CD4-positive, alpha-beta T cell (primary cell): ENCODE measurements around the gene SPRR4. TPM values are rescaled to one million over a fixed set of nuclear protein-coding genes. Genes with fewer than 3 reads are reported as not detected.

Experiments
- ATAC-seq: fragments of 200-7000 bp; cut with Tn5 transposase; one replicate; pipeline ENCODE4 v1.10.0; 2022; ENCODE audit warnings: mild to moderate bottlenecking; ENCODE audit not compliant: poor library complexity
- CTCF ChIA-PET: fragments of 350-600 bp; sonication (Branson Sonifier 250); formaldehyde crosslinking; loops from one replicate; lab custom pipeline; 2021; ENCODE audit warnings: antibody characterized with exemption, inconsistent platforms; lab: Charles Lee
- POLR2A ChIA-PET: fragments of 350-600 bp; sonication (Branson Sonifier 250); formaldehyde crosslinking; loops from one replicate; lab custom pipeline; 2021; ENCODE audit warnings: antibody characterized with exemption, inconsistent platforms; lab: Charles Lee
- DNase-seq, 14 experiments: peaks; one replicate each; pipeline ENCODE4 v3.0.0-alpha.2; 2013 to 2020; ENCODE audit warnings: mixed read lengths in 2 of 14
- H3K27ac ChIP-seq, 2 donors: one replicate each; pipeline versions ENCODE4 v1.5.1 to v1.7.0; 2013; ENCODE audit warnings: low read length in 2 of 2, low read depth in 1 of 2, mild to moderate bottlenecking in 1 of 2
- H3K27me3 ChIP-seq, 2 experiments: 1 replicate in 1 of 2; 2 replicates in 1 of 2; pipeline versions ENCODE4 v1.6.1 to v1.7.0; 2013; ENCODE audit warnings: low read length in 2 of 2, control low read depth in 1 of 2, mild to moderate bottlenecking in 1 of 2, moderate library complexity in 1 of 2; ENCODE audit not compliant: insufficient read depth in 2 of 2, control insufficient read depth in 1 of 2
- H3K36me3 ChIP-seq: one replicate; pipeline ENCODE4 v1.6.1; 2013; ENCODE audit warnings: low read length, control low read depth; ENCODE audit not compliant: insufficient read depth
- H3K4me1 ChIP-seq: one replicate; pipeline ENCODE4 v1.6.1; 2013; ENCODE audit warnings: low read length, control low read depth; ENCODE audit not compliant: insufficient read depth
- H3K4me3 ChIP-seq: one replicate; pipeline ENCODE4 v1.5.1; 2013; ENCODE audit warnings: mild to moderate bottlenecking, low read length, moderate library complexity
- H3K9me3 ChIP-seq, 2 experiments: 1 replicate in 1 of 2; 2 replicates in 1 of 2; pipeline versions ENCODE4 v1.6.1 to v1.7.0; 2013; ENCODE audit warnings: low read length in 2 of 2, mild to moderate bottlenecking in 2 of 2, control low read depth in 1 of 2, moderate library complexity in 1 of 2; ENCODE audit not compliant: control insufficient read depth in 1 of 2, insufficient read depth in 1 of 2
- H3K27ac Mint-ChIP-seq: one replicate; pipeline ENCODE4 v1.8.0; 2020; ENCODE audit warnings: mixed read lengths
- H3K27me3 Mint-ChIP-seq: one replicate; pipeline ENCODE4 v1.8.0; 2021; ENCODE audit warnings: mixed read lengths
- H3K36me3 Mint-ChIP-seq: one replicate; pipeline ENCODE4 v1.8.0; 2021; ENCODE audit warnings: low read depth, mixed read lengths
- H3K4me1 Mint-ChIP-seq: one replicate; pipeline ENCODE4 v1.8.0; 2021; ENCODE audit warnings: low read depth, mixed read lengths
- H3K4me3 Mint-ChIP-seq: one replicate; pipeline ENCODE4 v1.8.0; 2020; ENCODE audit warnings: mild to moderate bottlenecking, mixed read lengths
- H3K9me3 Mint-ChIP-seq: one replicate; pipeline ENCODE4 v1.8.0; 2020; ENCODE audit warnings: mixed read lengths
- intact Hi-C, 2 experiments: fragments of 100-400 bp; cut with DNase I in 1 of 2; cut with micrococcal nuclease in 1 of 2; formaldehyde crosslinking; loops; one replicate each; pipeline versions ENCODE4 v1.15.1 to v1.9.0; 2023 to 2025; cut with DNase I, micrococcal nuclease
- total RNA-seq, 174 experiments: library from RNA in 2 of 174; stranded (reverse) in 2 of 174; gene quantifications; one replicate each; pipeline ENCODE4 v1.2.3 and lab custom pipeline; 2021 to 2026
- TF ChIP-seq, protein P1 (sequence below): fragments of 200-600 bp; IDR thresholded peaks from one replicate; pipeline ENCODE4 v1.8.0; 2022; ENCODE audit warnings: antibody characterized with exemption, mild to moderate bottlenecking

SPRR4 gene
- total RNA-seq, 2 experiments from 2014 or later: not detected

DNA sequence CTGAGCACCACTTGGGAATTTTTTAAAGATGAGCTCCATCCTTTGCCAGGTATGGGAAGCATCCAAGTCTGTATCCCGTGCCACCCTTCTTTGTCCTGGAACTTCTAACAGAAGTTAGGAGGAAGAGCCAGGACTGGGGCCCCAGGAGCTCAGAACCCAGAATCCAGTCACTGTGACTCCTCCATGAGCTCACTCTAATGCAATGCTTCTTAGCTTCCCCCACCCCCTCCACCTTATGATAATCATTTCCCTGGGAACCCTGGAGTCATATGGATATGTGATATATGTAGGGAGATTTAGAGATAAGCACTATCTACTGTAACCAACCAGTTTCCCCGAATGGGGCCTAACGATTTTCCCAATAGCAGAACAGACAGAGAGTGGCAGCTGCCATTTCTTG is 24.2 kb upstream of the SPRR4 start:
- H3K27ac ChIP-seq: no peak overlapping the region
- no peaks in the 10 kb centered on the region for H3K4me1 Mint-ChIP-seq
- H3K4me3 ChIP-seq: no peak overlapping the region
- no peaks in the 10 kb centered on the region for H3K36me3 ChIP-seq
- H3K36me3 Mint-ChIP-seq: no peaks in the 10 kb centered on the region
- peaks cover 0 to 3% of the 10 kb centered on the region in 2 experiments for H3K27me3 ChIP-seq
- H3K4me1 ChIP-seq: no peaks in the 10 kb centered on the region
- ATAC-seq: no peak
- intact Hi-C loops: no loop called here
- no peak overlapping the region for H3K27ac Mint-ChIP-seq
- TF ChIP-seq, protein P1, sequence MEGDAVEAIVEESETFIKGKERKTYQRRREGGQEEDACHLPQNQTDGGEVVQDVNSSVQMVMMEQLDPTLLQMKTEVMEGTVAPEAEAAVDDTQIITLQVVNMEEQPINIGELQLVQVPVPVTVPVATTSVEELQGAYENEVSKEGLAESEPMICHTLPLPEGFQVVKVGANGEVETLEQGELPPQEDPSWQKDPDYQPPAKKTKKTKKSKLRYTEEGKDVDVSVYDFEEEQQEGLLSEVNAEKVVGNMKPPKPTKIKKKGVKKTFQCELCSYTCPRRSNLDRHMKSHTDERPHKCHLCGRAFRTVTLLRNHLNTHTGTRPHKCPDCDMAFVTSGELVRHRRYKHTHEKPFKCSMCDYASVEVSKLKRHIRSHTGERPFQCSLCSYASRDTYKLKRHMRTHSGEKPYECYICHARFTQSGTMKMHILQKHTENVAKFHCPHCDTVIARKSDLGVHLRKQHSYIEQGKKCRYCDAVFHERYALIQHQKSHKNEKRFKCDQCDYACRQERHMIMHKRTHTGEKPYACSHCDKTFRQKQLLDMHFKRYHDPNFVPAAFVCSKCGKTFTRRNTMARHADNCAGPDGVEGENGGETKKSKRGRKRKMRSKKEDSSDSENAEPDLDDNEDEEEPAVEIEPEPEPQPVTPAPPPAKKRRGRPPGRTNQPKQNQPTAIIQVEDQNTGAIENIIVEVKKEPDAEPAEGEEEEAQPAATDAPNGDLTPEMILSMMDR: no peak
- no peak overlapping the region for H3K4me3 Mint-ChIP-seq
- H3K9me3 ChIP-seq: no peaks in the 10 kb centered on the region
- H3K27me3 Mint-ChIP-seq: peaks cover 39% of the 10 kb centered on the region
- ChIA-PET CTCF (no interaction called here), POLR2A (no interaction called here)
- no peaks in the 10 kb centered on the region for H3K9me3 Mint-ChIP-seq
- no peak for DNase-seq

DNA sequence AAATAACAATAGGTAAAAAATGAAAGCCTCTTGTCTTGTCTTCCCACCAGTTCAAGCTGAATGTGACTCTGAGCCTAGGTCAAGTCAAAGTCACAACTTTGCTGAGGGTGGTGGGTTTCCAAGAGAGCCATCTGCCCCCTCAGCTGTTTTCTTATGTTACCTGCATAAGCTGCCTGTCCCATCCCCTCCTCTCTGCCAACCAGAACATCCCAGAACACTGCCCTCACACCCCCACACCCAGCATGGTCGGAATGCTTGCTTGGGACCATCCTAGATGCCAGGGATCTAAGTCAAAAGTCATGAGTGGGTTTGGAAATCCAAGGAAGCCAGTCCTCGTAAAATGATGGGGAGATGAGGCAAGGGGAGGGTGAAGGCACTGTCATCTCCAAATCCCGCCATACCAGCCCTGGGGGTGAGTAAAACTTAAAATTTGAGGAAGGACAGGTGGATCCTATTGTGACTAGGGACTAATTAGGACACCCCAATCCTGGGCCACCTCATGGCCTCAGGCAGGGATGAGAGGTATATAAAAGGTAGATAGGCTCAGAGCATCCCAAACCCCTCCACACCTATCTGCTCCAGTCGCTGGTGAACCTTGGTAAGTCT is 23.7 kb upstream of the SPRR4 start, which contains the start of gene SPRR5:
Gene SPRR5, plus strand, starts transcription at position 556 of the 606 bp plus-strand sequence. CDS start 1,349 bp downstream, outside the sequence.
- no peak within 1 kb of the TSS for H3K4me3 Mint-ChIP-seq
- Histone ChIP-seq H3K4me3 (no peak within 1 kb of the TSS), H3K27ac (no peak within 1 kb of the TSS), H3K36me3 (no peaks in the 10 kb centered on the region), H3K4me1 (no peaks in the 10 kb centered on the region), H3K9me3 (no peaks in the 10 kb centered on the region), H3K27me3 (peaks cover 0 to 3% of the 10 kb centered on the region in 2 experiments)
- TF ChIP-seq, protein P1: no peak
- CTCF ChIA-PET: no interaction called here
- H3K4me1 Mint-ChIP-seq: no peaks in the 10 kb centered on the region
- intact Hi-C loops: no loop called here
- H3K27me3 Mint-ChIP-seq: peaks cover 44% of the 10 kb centered on the region
- no peaks in the 10 kb centered on the region for H3K36me3 Mint-ChIP-seq
- DNase-seq (no peak), ATAC-seq (no peak)
- POLR2A ChIA-PET: no interaction called here
- H3K9me3 Mint-ChIP-seq: no peaks in the 10 kb centered on the region
- no peak within 1 kb of the TSS for H3K27ac Mint-ChIP-seq

DNA sequence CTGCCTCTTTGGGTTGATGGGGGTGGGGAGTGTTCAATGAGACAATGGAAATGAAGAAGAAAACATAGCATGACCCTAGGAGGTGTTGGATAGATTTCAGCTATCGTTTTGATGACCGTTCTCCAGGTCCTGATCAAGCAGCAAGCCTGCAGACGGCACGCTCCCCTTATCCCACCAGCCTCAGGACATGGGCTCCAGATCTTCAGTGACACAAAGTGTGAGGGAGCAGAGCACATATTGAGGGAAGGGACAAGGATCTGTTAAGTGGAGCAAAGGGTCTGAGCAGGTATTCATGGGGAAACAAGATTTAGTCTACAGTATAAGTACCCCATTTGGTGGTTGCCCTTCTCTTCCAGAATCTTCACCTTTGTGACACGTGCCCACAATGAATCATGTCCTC is 18.7 kb upstream of the SPRR4 start:
- Histone ChIP-seq H3K4me1 (no peaks in the 10 kb centered on the region), H3K36me3 (no peaks in the 10 kb centered on the region), H3K27me3 (no peaks in the 10 kb centered on the region), H3K9me3 (no peaks in the 10 kb centered on the region), H3K4me3 (no peak overlapping the region), H3K27ac (no peak overlapping the region)
- Mint-ChIP-seq H3K36me3 (no peaks in the 10 kb centered on the region), H3K27ac (no peak overlapping the region), H3K4me1 (no peaks in the 10 kb centered on the region), H3K4me3 (no peak overlapping the region), H3K27me3 (peaks cover 34% of the 10 kb centered on the region), H3K9me3 (no peaks in the 10 kb centered on the region)
- ChIA-PET POLR2A (no interaction called here), CTCF (no interaction called here)
- TF ChIP-seq, protein P1: no peak
- ATAC-seq: no peak
- DNase-seq: no peak
- intact Hi-C loops: no loop called here
